Activated CD8-positive, alpha-beta memory T cell treated with anti-CD3 and anti-CD28 coated beads for 4 hours (primary cell): ENCODE data around the gene GSE1.

ENCODE experiments used
- DNase-seq, 2 donors: peaks; one replicate each; pipeline ENCODE4 v3.0.0-alpha.2; 2020; ENCODE audit warnings: low read depth in 2 of 2

GSE1 gene

GRCh38 chr16:85573696-85574641, 39.2 kb upstream of the GSE1 start:
- DNase-seq: no peak

DNA sequence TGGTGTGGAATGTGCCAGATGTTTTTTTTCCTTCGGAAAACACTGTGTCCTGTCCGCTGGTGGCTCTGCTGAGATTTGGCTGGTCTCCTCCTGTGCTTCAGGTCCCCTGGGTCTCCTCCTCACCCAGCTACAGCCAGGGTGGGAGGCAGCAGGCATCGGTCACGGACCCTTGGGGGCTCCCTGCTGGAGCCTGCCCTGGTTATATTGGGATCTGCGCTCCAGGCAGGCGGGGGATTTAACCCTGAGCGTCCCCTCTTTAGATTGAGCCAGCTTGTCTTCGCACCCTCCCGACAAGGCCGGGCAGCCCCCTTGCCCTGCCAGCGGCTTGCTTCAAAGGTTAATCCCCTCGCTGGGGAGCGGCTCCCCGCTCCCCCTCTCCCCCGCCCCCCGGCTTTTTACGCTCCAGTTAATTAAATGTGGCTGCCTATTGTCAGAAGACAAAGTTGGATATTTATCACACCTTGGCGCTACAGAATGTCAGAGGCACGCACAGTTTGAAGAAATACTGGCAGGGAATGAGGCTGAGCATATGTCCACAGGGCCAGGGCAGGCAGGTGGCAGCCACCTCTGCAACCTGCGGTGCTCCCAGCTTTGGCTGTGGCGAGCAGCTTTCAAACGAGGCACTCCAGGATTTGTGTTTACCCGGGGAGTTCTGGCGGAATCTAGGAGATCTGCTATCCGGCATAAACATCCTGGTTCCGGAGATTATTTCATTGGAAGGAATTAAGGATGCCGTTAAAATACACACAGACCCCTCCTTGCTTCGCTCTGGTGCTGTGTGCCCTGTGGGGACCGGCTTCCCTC, 38.2 kb upstream of the GSE1 start:
- no peak for DNase-seq

DNA sequence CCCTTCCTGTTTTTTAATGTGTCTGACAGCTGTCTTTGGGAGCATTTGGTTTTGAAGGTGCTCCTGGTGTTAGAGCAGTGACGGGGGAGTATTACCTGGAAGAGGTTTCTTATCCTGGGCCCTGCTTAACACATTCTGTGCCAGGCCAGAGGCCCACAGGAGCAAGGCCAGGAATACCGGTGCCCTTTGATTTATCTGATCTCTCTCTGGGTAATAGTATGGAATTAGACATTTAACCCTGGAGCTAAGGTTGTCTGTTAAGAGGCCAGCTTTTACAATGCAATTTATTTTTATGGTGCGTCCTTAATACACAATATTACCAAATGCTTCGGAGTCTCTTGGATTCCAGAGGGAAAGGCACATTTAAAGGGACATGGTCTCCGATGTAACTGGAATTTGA, 37.2 kb upstream of the GSE1 start:
- no peak for DNase-seq

GRCh38 chr16:85576944-85577343, 36.2 kb upstream of the GSE1 start:
- no peak for DNase-seq

GRCh38 chr16:85577899-85578598, 35.1 kb upstream of the GSE1 start:
- DNase-seq: no peak

GRCh38 chr16:85578599-85578948, 34.5 kb upstream of the GSE1 start:
- DNase-seq: no peak

DNA sequence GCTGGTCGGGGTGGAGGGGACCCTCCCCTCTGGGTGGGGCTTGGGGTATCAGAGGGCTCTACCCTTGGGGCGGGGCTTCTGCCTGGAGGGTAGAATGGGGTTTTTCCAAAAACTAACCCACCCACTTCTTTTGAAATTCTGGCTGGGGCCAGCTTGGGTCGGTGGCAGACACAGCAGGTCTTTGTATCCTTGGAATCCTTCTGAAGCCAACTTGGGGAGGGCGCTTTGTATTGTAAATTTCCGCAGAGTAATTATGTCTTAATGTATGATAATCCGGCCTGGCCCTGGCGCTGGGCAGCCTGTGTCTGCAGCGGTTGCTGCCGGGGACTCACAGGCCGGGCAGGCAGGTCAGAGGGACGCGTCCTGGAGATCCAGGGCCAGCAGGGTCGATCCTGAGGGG, 33.9 kb upstream of the GSE1 start:
- no peak for DNase-seq

DNA sequence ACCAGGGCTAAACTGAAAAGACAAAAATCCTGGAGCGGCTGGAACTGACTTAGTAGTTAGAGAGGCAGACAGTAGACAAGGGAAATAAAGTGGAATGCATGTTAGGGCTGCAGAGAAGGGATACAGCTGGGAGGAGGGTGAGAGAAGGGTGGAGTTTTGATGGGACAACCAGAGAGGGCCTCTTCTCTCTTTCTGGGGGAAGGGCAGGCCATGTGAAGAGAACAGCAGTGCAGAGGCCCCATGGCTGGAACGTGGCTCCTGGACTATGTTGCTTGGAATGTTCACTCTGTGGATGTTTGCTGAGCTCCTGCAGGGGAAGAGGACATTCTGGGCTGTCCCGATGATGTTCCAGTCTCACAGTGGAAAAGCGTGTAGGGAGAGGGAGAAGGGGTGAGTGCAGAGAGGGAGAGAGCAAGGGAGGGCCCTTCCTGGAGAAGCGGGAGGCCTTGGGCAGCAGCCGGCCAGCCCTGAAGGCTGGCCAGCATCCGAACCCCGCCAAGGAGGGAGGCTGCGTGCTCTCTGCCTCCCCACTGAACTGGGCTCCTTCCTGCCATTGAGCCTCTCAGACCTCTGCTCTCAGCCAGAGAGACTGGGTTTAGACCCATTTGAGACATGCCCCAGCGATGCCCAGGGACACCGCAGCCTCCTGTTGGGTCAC, 33.1 kb upstream of the GSE1 start:
- no peak for DNase-seq

GRCh38 chr16:85580684-85581083, 32.4 kb upstream of the GSE1 start:
- DNase-seq: no peak

DNA sequence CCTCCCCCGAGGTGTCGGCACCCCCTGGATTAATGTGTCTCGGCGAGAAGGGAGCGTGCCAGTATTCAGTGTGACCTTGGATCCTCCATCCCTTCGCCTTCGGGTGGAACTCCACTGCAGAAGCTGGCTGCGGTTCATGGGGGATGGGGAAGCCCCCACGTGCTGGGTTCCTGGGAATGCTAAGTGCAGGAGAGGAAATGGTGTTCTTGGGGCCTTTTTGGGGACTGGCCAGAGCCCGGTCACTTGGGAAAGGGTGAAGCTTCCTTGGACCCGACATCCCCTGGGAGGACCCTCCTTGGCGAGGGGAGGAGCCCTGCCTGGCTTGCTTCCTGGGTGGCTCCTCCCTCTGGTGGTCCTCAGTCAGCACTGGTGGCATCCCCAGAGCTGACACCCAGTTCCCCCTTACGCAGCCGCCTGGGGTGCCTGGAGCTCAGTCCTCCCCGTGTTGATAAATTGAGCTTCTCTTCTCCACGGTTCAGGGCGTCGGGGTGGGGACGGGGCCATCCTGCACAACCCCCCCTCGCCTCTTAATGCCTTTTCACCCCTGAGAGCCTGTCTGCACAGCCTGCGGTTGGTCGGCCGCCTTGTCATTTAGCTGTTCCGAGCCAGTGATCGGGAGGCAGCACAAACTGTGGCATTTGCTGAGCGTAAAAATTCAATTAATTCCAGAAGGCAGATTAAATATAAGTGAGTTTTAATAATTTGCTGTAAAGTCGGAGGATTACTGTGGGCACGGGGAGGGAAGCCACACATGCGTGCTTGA, 30.7 kb upstream of the GSE1 start:
- no peak for DNase-seq

- DNase-seq: no peak
Measured at GRCh38 chr16:85583491-85584181, 29.5 kb upstream of the GSE1 start.

- DNase-seq: no peak
Measured at GRCh38 chr16:85584267-85584666, 28.9 kb upstream of the GSE1 start.

DNA sequence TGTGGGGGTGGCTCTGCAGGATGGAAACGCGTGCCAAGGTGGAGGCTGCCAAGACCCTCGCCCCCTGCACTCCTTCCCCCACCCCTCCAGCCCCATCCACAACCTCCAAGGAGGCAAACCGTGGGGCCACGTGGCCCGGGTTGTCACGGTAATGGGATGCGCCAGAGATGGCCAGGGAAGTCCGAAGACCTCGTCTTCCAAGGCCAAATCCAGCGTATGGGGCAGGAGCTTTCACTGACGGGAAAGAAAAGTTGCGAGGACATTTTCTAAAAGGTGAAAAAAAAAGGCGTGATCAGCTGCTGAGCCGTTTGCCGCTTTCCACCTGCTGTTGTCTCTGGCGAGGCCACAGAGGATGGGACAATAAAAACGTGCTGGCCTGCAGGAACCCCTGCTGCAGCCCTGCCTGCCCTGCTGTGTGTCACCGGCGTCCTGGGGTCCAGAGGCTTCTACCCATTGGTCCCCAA, 28.3 kb upstream of the GSE1 start:
- no peak for DNase-seq

DNA sequence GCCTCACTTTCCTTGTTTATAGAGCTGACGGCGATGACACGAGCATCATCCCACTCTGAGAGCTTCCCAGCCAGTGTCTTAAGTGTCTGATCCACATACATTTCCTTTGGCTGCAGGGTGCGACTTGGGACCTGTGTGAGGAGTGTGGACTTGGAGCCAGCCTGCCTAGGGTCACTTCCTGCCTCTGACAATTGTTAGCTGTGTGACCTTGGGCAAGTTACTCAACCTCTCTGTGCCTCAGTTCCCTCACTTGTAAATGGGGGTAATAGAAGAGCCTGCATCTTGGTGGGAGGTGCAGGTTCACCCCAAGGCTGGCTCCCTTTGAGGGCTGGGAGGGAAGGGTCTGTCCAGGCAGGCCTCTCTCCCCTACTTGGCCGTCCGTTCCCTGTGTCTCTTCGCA, 27.4 kb upstream of the GSE1 start:
- DNase-seq: no peak

DNA sequence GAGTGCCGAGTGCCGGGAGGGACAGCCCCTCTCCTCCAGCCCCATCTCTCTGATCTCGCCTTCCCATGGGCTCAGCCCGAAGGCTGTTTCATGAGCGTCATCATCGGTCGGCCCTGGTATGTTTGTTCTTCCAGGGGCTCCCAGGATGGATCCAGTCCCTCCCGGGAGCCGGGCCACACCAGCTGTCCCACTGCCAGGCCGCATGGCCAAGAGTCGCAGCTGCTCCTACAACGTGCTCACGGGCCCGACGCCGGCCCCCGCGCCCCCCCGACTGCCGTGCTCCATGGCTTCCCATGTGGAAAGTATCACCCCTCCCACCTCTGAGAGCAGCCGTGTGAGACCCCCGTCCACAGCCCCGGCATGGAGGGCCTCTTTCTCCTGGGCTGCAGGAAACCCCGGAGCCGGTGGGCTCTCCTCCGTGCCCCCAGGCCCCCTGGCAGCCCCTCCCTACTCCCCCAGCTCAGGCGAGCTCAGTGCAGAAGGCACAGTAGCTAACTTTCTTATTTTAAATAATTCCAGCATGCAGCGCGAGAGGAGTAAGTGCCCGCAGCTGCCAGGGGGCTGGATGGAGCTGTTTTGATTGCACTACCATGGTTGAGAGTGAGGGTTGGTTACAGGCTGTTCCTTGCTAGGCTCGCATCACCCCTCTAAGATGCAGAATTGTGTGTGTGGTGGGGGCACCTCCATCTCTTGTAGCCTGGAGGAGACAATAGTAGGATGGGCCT, 26.6 kb upstream of the GSE1 start:
- no peak for DNase-seq

- no peak for DNase-seq
Measured at GRCh38 chr16:85587762-85588556, 25.2 kb upstream of the GSE1 start.

- no peak for DNase-seq
Measured at GRCh38 chr16:85588562-85589503, 24.3 kb upstream of the GSE1 start.
